Measurements from ENCODE around the gene CYP46A1. TPM values are rescaled to one million over a fixed set of nuclear protein-coding genes. Genes with fewer than 3 reads are reported as not detected.

CYP46A1 gene
- total RNA-seq, 4 donors from 2014 or later, result 0.04 to 1.1 TPM; not detected in 2

DNA sequence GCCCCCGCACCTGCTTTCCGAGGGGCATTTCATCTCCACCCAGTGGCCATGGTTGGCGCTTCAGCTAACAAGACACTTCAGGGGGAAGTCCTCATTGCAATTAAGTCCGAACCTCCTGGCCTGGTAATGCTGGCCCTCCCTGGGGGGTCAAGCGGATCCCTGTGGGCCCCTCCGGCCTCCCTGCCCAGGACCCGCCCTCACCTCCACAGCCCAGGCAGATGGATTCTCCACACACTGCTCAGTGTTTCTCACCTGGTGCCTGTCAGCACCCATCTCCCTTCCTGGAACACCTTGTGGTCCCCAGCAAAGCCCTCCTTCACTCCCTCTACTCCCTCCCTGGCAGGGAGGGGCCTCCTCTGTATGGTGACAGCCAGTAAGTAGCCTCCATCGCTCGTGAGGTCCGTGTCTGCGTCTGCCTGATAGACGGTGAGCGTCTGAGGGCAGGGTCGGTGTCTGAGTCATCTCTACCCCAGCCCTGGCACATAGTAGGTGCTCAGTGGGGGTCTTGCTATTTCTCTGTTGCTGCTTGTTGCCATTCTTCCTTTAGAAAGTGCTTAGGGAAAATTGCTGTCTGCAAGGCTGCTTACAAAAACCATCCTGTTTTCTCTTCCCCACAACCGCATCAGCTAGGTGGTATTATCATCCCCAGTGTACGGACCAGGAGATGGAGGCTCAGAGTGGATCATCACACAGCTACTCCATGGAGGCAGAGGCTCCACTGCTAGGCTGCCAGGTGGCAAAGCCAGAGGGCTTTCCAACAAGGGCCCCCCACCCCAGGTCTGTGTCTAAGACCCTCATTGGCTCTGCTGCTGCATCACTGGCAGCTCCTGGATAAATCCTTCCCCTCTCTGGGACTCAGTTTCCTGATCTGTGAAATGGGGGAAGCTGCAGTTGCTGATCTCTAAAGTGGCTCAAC, 69.4 kb downstream of the CYP46A1 start:
- no peak for DNase-seq
- intact Hi-C loops (cut with DNase I), result no loop called here
- Histone ChIP-seq H3K27ac (peak overlapping the region; percentile 32 to 87 (median 55)), H3K4me1 (peaks cover 43 to 93% (median 67%) of the 10 kb centered on the region in 3 donors), H3K36me3 (no peaks in the 10 kb centered on the region), H3K27me3 (peaks cover 0 to 49% (median 0%) of the 10 kb centered on the region in 4 donors), H3K9me3 (no peaks in the 10 kb centered on the region), H3K4me3 (no peak overlapping the region)
- 12 to 30% methylated on average over 7 to 9 of the region's 16 CpGs for whole genome bisulfite sequencing, 2 donors
- TF ChIP-seq, protein P1, sequence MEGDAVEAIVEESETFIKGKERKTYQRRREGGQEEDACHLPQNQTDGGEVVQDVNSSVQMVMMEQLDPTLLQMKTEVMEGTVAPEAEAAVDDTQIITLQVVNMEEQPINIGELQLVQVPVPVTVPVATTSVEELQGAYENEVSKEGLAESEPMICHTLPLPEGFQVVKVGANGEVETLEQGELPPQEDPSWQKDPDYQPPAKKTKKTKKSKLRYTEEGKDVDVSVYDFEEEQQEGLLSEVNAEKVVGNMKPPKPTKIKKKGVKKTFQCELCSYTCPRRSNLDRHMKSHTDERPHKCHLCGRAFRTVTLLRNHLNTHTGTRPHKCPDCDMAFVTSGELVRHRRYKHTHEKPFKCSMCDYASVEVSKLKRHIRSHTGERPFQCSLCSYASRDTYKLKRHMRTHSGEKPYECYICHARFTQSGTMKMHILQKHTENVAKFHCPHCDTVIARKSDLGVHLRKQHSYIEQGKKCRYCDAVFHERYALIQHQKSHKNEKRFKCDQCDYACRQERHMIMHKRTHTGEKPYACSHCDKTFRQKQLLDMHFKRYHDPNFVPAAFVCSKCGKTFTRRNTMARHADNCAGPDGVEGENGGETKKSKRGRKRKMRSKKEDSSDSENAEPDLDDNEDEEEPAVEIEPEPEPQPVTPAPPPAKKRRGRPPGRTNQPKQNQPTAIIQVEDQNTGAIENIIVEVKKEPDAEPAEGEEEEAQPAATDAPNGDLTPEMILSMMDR (IDR thresholded peaks at IDR 0.05), result no peak
- TF ChIP-seq POLR2A (IDR thresholded peaks at IDR 0.05), result no peak

DNA sequence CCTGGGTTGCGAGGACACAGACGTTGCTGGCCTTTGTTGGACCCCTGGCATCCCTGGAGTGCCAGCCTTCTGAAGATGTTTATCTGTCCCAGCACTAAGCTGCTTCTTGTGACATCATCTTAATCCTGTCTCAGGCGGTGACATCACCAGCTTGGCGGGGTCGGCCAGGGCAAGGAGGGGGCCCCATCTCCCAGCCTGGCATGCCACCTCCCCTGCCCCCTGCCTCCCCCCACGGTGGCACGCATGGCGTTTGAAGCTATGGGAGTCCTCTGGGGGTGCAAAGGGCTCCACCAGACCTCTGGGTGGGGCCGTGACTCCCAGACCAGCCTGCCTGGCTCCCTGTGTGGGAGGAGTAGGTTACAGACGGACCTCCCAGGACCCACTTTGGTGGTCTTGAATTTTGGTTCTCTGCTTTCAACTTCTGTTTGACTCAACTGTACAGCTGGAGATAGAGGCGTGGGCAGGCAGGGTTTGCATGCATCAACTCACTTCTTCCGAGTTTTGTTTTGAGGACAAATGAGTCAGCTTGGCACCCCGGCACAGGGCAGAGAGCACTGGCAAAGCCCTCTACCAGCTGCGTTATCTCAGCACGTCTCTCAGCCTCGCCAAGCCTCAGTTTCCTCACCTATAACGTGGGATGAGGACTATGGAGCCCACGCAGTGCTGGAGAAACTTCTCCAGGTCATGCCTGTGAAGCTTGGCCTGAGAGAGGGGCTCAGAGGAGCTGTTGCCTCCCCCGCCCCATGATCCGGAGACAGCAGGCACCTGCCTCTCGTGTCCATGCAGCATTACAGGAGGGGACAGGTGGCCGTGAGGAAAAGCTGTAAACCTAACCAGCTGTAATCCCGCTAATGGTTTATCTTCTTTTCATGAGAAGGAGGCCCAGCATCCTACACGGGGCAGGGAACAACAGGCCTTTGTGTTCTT, 70.3 kb downstream of the CYP46A1 start:
- no peak for DNase-seq
- Histone ChIP-seq H3K27me3 (peaks cover 0 to 44% (median 0%) of the 10 kb centered on the region in 4 donors), H3K4me3 (no peak overlapping the region), H3K9me3 (no peaks in the 10 kb centered on the region), H3K27ac (peak overlapping the region; percentile 0 to 87 (median 55)), H3K36me3 (no peaks in the 10 kb centered on the region), H3K4me1 (peaks cover 43 to 96% (median 69%) of the 10 kb centered on the region in 3 donors)
- TF ChIP-seq, protein P1 (IDR thresholded peaks at IDR 0.05), result no peak
- TF ChIP-seq POLR2A (IDR thresholded peaks at IDR 0.05), result no peak
- 56 to 60% methylated on average over 3 to 12 of the region's 24 CpGs for WGBS, 2 donors
- intact Hi-C loops (cut with DNase I), result no loop called here

DNA sequence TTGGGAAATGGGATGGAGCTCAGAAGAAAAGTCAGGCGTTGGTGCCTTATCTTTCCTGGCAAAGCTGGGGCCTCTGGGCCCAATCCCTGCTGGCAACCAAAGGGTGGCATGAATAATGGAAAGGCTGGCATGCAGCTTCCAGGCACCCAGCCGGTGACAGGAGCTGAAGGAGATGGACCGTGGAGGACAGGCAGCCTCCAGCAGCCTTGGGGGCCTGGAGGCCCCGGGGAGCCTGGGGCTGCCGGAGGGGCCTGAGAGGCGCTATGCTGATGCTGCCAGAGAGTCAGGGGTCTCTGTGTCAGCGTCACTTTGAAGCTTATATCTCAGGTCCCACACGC, 70.9 kb downstream of the CYP46A1 start:
- no peaks in the 10 kb centered on the region for H3K36me3 ChIP-seq
- no peak for TF ChIP-seq POLR2A (IDR thresholded peaks at IDR 0.05)
- TF ChIP-seq, protein P1 (IDR thresholded peaks at IDR 0.05), result no peak

DNA sequence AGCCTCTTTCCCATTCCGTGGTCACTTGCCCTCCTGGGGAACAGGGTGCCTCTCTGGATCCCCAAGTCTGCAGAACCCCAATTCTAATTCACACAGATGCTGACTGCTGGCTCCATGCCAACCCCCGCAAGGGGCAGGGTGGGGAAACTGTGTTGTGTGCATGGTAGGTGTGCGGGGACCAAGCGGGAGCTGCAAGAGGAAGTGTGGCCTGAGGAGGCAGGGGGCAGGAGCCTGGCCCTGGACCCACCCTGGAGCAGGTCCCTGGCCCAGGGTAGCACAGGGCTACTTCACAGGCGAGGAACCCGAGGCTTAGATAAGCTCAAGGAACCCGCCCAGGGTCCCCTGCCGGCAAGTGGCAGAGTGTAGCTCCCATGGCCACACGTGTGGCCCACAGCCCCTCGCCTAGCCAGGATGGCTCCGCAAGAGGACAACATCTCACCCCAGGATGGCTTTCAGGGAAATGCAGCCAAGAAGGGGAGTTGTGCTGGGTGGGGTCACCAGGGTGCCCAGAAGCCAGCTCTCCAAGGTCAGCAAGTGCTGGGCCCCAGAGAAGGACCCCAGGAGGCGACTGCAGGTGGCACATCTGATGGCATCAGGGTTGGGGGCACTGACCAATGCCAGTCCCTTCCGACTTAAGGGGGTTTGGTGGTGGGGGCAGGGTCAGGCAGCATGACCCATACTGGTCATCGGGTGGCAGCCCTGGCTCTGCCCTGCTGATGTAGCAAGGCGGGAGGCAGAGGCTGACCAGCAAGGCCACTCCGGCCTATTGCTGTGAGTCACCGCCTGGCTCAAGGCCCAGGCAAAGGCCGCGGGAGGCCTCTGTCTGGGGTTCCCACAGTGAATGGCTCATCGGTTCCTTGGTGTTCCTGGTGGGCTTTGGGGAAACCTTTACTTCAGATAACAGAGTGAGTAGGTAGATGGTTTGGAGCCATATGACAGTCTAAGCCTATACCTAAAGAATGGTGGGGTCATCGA, 71.8 kb downstream of the CYP46A1 start:
- no peak overlapping the region for H3K4me3 ChIP-seq
- peaks cover 0 to 31% (median 0%) of the 10 kb centered on the region in 4 donors for H3K27me3 ChIP-seq
- H3K27ac ChIP-seq, result peak overlapping the region; percentile 1 to 87 (median 72)
- TF ChIP-seq, protein P1 (IDR thresholded peaks at IDR 0.05), result no peak
- no peak for TF ChIP-seq POLR2A (IDR thresholded peaks at IDR 0.05)
- WGBS, 2 donors, result 52 to 63% methylated on average over 3 to 4 of the region's 21 CpGs
- intact Hi-C loops (cut with DNase I), result no loop called here
- no peaks in the 10 kb centered on the region for H3K9me3 ChIP-seq
- H3K36me3 ChIP-seq, result no peaks in the 10 kb centered on the region
- H3K4me1 ChIP-seq, result peaks cover 43 to 86% (median 66%) of the 10 kb centered on the region in 3 donors
- DNase-seq, result no peak

More for the DNA sequence above, 70.9 kb downstream of the CYP46A1 start:
- Histone ChIP-seq H3K27ac (peak overlapping the region in 3 of 4 donors; percentile 5 to 87 (median 75)), H3K4me3 (no peak overlapping the region), H3K27me3 (peaks cover 0 to 38% (median 0%) of the 10 kb centered on the region in 4 donors), H3K9me3 (no peaks in the 10 kb centered on the region), H3K4me1 (peaks cover 43 to 92% (median 66%) of the 10 kb centered on the region in 3 donors)
- intact Hi-C loops (cut with DNase I), result no loop called here
- no peak for DNase-seq
- WGBS, 2 donors, result 60 to 80% methylated on average over 1 of the region's 8 CpGs
